Coronary artery (tissue), 2 donors: ENCODE data around the gene SESN2.
"Not testable (repeated sequence)": the region's sequence is repeated elsewhere in the genome, so short reads cannot be mapped to it uniquely, and the experiment has no call there.

Experiments
- DNase-seq: peaks from one replicate; pipeline ENCODE4 v3.0.0-alpha.2; 2017; ENCODE audit warnings: low spot score
- H3K27ac ChIP-seq, 2 donors: fragments of 200-600 bp; sonication (generic); one replicate each; pipeline ENCODE4 v1.5.1; 2016 to 2019
- H3K4me3 ChIP-seq: fragments of 200-600 bp; sonication (generic); 2 replicates; pipeline ENCODE4 v1.5.1; 2016; ENCODE audit warnings: mild to moderate bottlenecking, moderate library complexity
- TF ChIP-seq, protein P1 (sequence below): fragments of 200-600 bp; sonication (generic); IDR thresholded peaks from one replicate; pipeline ENCODE4 v1.5.1; 2019; ENCODE audit warnings: antibody characterized with exemption

SESN2 gene

DNA sequence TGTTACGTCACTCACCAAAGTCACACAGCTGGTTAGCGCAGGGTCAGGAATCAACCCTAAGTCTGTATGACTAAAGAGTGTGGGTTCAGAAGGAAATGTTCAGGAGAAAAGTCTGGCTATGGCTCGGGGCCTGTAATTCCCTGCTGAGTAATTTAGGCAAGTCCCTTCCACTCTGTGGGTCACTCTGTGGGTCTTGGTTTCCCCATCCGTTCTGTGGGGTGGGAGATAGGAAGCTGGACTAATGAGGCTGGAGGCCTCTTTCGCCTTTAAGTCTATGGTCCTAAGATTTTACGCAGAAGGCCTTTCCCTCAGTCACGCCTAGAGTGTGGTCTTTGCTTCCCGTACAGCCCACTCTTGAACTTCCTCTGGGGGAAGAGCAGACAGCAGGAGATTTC lies 55.2 kb downstream of the SESN2 start:
- DNase-seq: no peak
- no peak overlapping the region for H3K27ac ChIP-seq
- H3K4me3 ChIP-seq: no peak overlapping the region
- TF ChIP-seq, protein P1, sequence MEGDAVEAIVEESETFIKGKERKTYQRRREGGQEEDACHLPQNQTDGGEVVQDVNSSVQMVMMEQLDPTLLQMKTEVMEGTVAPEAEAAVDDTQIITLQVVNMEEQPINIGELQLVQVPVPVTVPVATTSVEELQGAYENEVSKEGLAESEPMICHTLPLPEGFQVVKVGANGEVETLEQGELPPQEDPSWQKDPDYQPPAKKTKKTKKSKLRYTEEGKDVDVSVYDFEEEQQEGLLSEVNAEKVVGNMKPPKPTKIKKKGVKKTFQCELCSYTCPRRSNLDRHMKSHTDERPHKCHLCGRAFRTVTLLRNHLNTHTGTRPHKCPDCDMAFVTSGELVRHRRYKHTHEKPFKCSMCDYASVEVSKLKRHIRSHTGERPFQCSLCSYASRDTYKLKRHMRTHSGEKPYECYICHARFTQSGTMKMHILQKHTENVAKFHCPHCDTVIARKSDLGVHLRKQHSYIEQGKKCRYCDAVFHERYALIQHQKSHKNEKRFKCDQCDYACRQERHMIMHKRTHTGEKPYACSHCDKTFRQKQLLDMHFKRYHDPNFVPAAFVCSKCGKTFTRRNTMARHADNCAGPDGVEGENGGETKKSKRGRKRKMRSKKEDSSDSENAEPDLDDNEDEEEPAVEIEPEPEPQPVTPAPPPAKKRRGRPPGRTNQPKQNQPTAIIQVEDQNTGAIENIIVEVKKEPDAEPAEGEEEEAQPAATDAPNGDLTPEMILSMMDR: no peak

GRCh38 chr1:28317014-28317413 lies 57.7 kb downstream of the SESN2 start:
- TF ChIP-seq, protein P1: no peak

GRCh38 chr1:28322194-28322593 lies 62.9 kb downstream of the SESN2 start:
- TF ChIP-seq, protein P1: no peak
- Histone ChIP-seq H3K4me3 (no peak overlapping the region), H3K27ac (no peak overlapping the region)
- no peak for DNase-seq

More at GRCh38 chr1:28317014-28317413, 57.7 kb downstream of the SESN2 start:
- Histone ChIP-seq H3K4me3 (no peak overlapping the region), H3K27ac (no peak overlapping the region)
- no peak for DNase-seq

DNA sequence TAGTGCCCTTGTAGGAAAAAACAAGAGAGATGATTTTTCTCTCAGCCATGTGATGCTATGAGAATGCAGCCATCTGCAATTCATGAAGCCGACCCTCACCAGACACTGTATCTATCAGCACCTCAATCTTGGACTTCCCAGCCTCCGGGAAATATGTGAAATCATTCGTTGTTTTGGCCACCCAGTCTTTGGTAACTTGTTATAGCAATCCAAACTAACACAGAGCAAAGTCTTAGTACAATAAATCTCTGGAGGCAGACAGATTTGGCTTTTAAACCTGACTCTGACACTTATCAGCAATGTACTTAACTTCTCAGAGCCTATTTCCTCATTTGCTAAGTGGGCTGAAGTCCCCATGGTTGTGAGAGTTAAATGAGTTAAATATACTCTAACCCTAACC lies 64.4 kb downstream of the SESN2 start:
- DNase-seq: no peak
- Histone ChIP-seq H3K27ac (no peak overlapping the region), H3K4me3 (no peak overlapping the region)
- TF ChIP-seq, protein P1: no peak

DNA sequence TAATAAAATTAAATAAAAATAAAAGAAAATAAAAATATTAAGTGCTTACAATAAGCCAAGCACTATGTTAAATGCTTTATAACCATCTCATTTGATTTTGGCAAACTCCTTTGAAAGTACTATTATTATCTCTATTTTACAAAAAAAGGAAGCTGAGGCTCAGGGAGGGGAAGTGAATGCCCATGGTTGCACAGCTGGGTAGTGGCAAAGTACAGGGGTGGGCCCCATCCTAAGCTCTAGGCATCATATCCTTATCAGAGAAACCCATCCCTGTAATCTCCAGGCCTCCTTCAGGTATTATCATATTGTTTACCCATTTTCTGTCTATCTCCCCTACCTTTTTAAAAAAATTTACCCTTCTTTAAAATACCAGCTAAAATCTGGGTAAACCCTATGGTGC lies 67.2 kb downstream of the SESN2 start:
- no peak for DNase-seq
- Histone ChIP-seq H3K27ac (no peak overlapping the region), H3K4me3 (no peak overlapping the region)
- TF ChIP-seq, protein P1: no peak

- no peak for DNase-seq
- Histone ChIP-seq H3K27ac (no peak overlapping the region), H3K4me3 (no peak overlapping the region)
- TF ChIP-seq, protein P1: no peak
These were observed 67.7 kb downstream of the SESN2 start for GRCh38 chr1:28326984-28327383.

- not testable (repeated sequence) for H3K4me3 ChIP-seq, H3K27ac ChIP-seq, DNase-seq
These were observed 68.1 kb downstream of the SESN2 start for GRCh38 chr1:28327431-28327830.

GRCh38 chr1:28328228-28328648 lies 68.9 kb downstream of the SESN2 start:
- Histone ChIP-seq H3K27ac (peak overlapping the region in 1 of 2 donors; percentile 87), H3K4me3 (peak overlapping the region; percentile 70)
- TF ChIP-seq, protein P1: no peak
- no peak for DNase-seq
